IMR-90 (cell line): ENCODE data around the gene AKIRIN2. TPM values are rescaled to one million over a fixed set of nuclear protein-coding genes. Genes with fewer than 3 reads are reported as not detected.
A peak's percentile ranks its signal among the peaks of the same experiment; 100 is the strongest.
"Not testable (repeated sequence)": the region's sequence is repeated elsewhere in the genome, so short reads cannot be mapped to it uniquely, and the experiment has no call there.

Source experiments
- ATAC-seq: fragments of 200-7000 bp; cut with Tn5 transposase; 2 replicates; pipeline ENCODE4 v1.9.1; 2020; ENCODE audit warnings: low read depth, mild to moderate bottlenecking, moderate library complexity
- BruUV-seq: library from RNA; stranded (reverse); fragments of 400-500 nt; replicated peaks from 2 replicates; lab custom pipeline; 2021; lab: Mats Ljungman, UMichigan
- CTCF ChIA-PET: fragments of 300-600 bp; formaldehyde crosslinking; extraction: SDS; loops from one replicate; lab custom pipeline; 2021; ENCODE audit warnings: antibody characterized with exemption; lab: Yijun Ruan, JAX
- POLR2A ChIA-PET: fragments of 300-600 bp; sonication (Branson Sonifier 250); formaldehyde crosslinking; loops from one replicate; lab custom pipeline; 2022; ENCODE audit warnings: antibody characterized with exemption; ENCODE audit not compliant: unreplicated experiment; lab: Charles Lee
- DNase-seq: peaks from one replicate; pipeline ENCODE4 v3.0.0; 2013
- H2AFZ ChIP-seq: replicated peaks from 2 replicates; pipeline ENCODE3; 2013; ENCODE audit warnings: low read length, mild to moderate bottlenecking; ENCODE audit not compliant: poor library complexity
- H2AK5ac ChIP-seq: 2 replicates; pipeline ENCODE4 v1.6.1; 2013; ENCODE audit warnings: low read depth, low read length, inconsistent platforms
- H2AK9ac ChIP-seq: replicated peaks from 2 replicates; pipeline ENCODE3; 2013; ENCODE audit warnings: mild to moderate bottlenecking, low read depth, low read length, moderate library complexity; ENCODE audit not compliant: poor library complexity
- H2BK120ac ChIP-seq: 2 replicates; pipeline ENCODE4 v1.6.1; 2013; ENCODE audit warnings: low read depth, low read length, inconsistent platforms
- H2BK15ac ChIP-seq: 3 replicates; pipeline ENCODE4 v1.6.1; 2013; ENCODE audit warnings: low read depth, low read length, inconsistent platforms
- H2BK20ac ChIP-seq: 2 replicates; pipeline ENCODE4 v1.6.1; 2013; ENCODE audit warnings: low read depth, mild to moderate bottlenecking, inconsistent platforms, low read length, moderate library complexity
- H2BK5ac ChIP-seq: 2 replicates; pipeline ENCODE4 v1.6.1; 2013; ENCODE audit warnings: mild to moderate bottlenecking, low read depth, low read length, inconsistent platforms; ENCODE audit not compliant: poor library complexity, severe bottlenecking
- H3K14ac ChIP-seq: replicated peaks from 2 replicates; pipeline ENCODE4 v1.6.1; 2013; ENCODE audit warnings: low read depth, low read length, inconsistent platforms
- H3K18ac ChIP-seq: 2 replicates; pipeline ENCODE4 v1.6.1; 2013; ENCODE audit warnings: low read depth, low read length, control low read depth
- H3K23ac ChIP-seq: 2 replicates; pipeline ENCODE4 v1.6.1; 2013; ENCODE audit warnings: low read depth, low read length, inconsistent platforms
- H3K27ac ChIP-seq: 2 replicates; pipeline ENCODE4 v1.5.1; 2013; ENCODE audit warnings: mild to moderate bottlenecking, control low read depth, low read length; ENCODE audit not compliant: insufficient read depth
- H3K27me3 ChIP-seq: 2 replicates; pipeline ENCODE4 v1.6.1; 2013; ENCODE audit warnings: low read length; ENCODE audit not compliant: control insufficient read depth, insufficient read depth
- H3K36me3 ChIP-seq: 2 replicates; pipeline ENCODE4 v1.6.1; 2013; ENCODE audit warnings: low read length, mixed read lengths; ENCODE audit not compliant: control insufficient read depth, insufficient read depth
- H3K4ac ChIP-seq: 2 replicates; pipeline ENCODE4 v1.6.1; 2013; ENCODE audit warnings: low read depth, low read length, inconsistent platforms
- H3K4me1 ChIP-seq: 2 replicates; pipeline ENCODE4 v1.6.1; 2013; ENCODE audit warnings: low read length, mixed read lengths; ENCODE audit not compliant: control insufficient read depth, insufficient read depth
- H3K4me2 ChIP-seq: 2 replicates; pipeline ENCODE4 v1.6.1; 2013; ENCODE audit warnings: low read depth, mild to moderate bottlenecking, control low read depth, low read length, moderate library complexity
- H3K4me3 ChIP-seq: 2 replicates; pipeline ENCODE4 v1.5.1; 2013; ENCODE audit warnings: low read depth, mild to moderate bottlenecking, control low read depth, low read length, moderate library complexity; ENCODE audit not compliant: insufficient read depth
- H3K56ac ChIP-seq: 2 replicates; pipeline ENCODE4 v1.6.1; 2013; ENCODE audit warnings: low read length, inconsistent platforms; ENCODE audit not compliant: insufficient read depth; ENCODE audit errors: extremely low read depth
- H3K79me1 ChIP-seq, 2 experiments: 2 replicates each; pipeline ENCODE4 v1.6.1; 2013; ENCODE audit warnings: low read length in 2 of 2, inconsistent platforms in 1 of 2, low read depth in 1 of 2
- H3K9ac ChIP-seq: 2 replicates; pipeline ENCODE4 v1.6.1; 2013; ENCODE audit warnings: low read depth, low read length, control low read depth
- H3K9me1 ChIP-seq: 2 replicates; pipeline ENCODE4 v1.6.1; 2013; ENCODE audit warnings: low read length, inconsistent platforms; ENCODE audit not compliant: insufficient read depth
- H3K9me3 ChIP-seq: 2 replicates; pipeline ENCODE4 v1.6.1; 2013; ENCODE audit warnings: low read length; ENCODE audit not compliant: control insufficient read depth, insufficient read depth
- H4K20me1 ChIP-seq: 2 replicates; pipeline ENCODE4 v1.6.1; 2013; ENCODE audit warnings: low read length, inconsistent platforms; ENCODE audit not compliant: insufficient read depth
- H4K5ac ChIP-seq: 2 replicates; pipeline ENCODE4 v1.6.1; 2013; ENCODE audit warnings: mild to moderate bottlenecking, low read depth, low read length, control low read depth
- H4K8ac ChIP-seq, 2 experiments: 2 replicates each; pipeline ENCODE4 v1.6.1; 2013; ENCODE audit warnings: low read depth in 2 of 2, low read length in 2 of 2, control low read depth in 1 of 2, inconsistent platforms in 1 of 2
- H4K91ac ChIP-seq: 2 replicates; pipeline ENCODE4 v1.6.1; 2013; ENCODE audit warnings: low read depth, low read length, inconsistent platforms; ENCODE audit not compliant: insufficient read depth
- CEBPB ChIP-seq: IDR thresholded peaks from 2 replicates; pipeline ENCODE4 v1.6.1; 2012; ENCODE audit warnings: low read depth, low read length, improper control_type of control experiment
- CHD1 ChIP-seq: IDR thresholded peaks from 2 replicates; pipeline ENCODE4 v1.6.1; 2012; ENCODE audit warnings: low read depth, low read length, improper control_type of control experiment
- MAZ ChIP-seq: IDR thresholded peaks from 2 replicates; pipeline ENCODE4 v1.6.1; 2012; ENCODE audit warnings: low read depth, mild to moderate bottlenecking, low read length, improper control_type of control experiment, moderate library complexity, borderline replicate concordance
- MXI1 ChIP-seq: IDR thresholded peaks from 2 replicates; pipeline ENCODE4 v1.6.1; 2012; ENCODE audit warnings: low read depth, mild to moderate bottlenecking, low read length, moderate library complexity, borderline replicate concordance
- RCOR1 ChIP-seq: IDR thresholded peaks from 2 replicates; pipeline ENCODE4 v1.6.1; 2012; ENCODE audit warnings: mild to moderate bottlenecking, low read length, improper control_type of control experiment; ENCODE audit not compliant: insufficient replicate concordance
- WGBS, 2 experiments: methylation state at CpG; one replicate each; pipeline versions ENCODE4 v1.1.5 to v1.1.7; 2013; ENCODE audit warnings: missing lambda C conversion rate in 2 of 2; ENCODE audit not compliant: insufficient read length in 1 of 2; ENCODE audit errors: extremely low coverage in 2 of 2; 5-methylcytosine and 5-hydroxymethylcytosine counted together
- dilution Hi-C: fragments of 300-500 bp; cut with HindIII; formaldehyde crosslinking; loops from one replicate; pipeline ENCODE4 v1.14.3; 2018; ENCODE audit warnings: low sequenced_read_pairs; ENCODE audit not compliant: unreplicated experiment
- in situ Hi-C: fragments of 300-500 bp; cut with MboI; formaldehyde crosslinking; loops from 3 replicates; pipeline ENCODE4 v1.14.3; 2019; ENCODE audit warnings: low sequenced_read_pairs, inconsistent platforms, mixed read lengths
- intact Hi-C: fragments of 100-400 bp; cut with micrococcal nuclease; formaldehyde crosslinking; loops from 2 replicates; pipeline ENCODE4 v1.10.0; 2022
- polyA plus RNA-seq, 3 experiments: library from polyadenylated mRNA; depleted of rRNA; stranded (reverse); fragments of >200 nt; gene quantifications; 2 replicates each; pipeline ENCODE4 v1.2.3, GENCODE V29; 2012; ENCODE audit warnings: low replicate concordance in 1 of 3
- total RNA-seq: library from RNA; depleted of rRNA; stranded (reverse); fragments of >200 nt; gene quantifications from 2 replicates; pipeline ENCODE4 v1.2.3, GENCODE V29; 2012

The AKIRIN2 gene
- total and polyA plus RNA-seq, 2 of the 4 experiments (the other 2 are of a cell fraction), result 7.9 to 26.6 TPM

DNA sequence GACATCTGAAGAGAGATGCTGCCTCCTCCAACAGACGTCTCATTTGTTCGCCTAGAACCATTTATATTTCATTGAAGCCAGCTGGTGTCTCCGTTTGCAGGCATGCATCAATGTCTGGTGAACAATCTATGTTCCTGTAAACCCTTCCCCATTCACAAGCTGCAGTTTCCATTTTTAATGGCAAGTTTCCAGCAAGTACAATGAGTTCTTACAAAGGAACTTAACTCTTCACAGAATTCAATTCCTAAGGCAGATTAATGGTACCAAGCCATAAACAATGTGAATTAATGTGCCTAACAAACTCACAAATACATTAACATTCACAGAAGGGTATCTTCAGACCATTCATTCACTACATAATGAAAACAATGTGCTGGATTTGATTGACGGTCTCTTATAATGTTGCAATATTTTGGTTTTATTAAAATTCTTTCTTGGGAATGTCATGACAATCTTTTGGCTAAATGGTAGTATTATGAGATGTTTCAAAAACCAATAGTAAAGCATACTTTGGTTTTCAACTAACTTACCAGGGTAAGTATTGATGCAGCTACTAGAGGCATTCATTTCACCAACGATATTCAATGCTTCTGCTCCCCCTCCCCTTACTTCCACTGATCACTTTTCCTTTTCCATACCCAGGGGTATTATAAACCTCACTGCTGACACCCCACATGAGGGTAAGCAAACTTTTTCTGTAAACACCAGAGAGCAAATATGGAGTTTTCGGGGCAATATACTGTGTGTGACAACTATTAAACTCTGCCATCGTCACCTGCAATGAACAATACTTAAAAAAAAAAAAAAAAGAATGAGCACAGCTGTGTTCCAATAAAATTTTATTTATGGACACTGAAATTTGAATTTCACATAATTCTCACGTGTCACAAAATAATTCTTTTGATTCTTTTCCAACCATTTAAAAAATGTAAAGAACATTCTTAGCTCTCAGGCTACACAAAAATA, 4.2 kb downstream of the AKIRIN2 start:
- Histone ChIP-seq H3K18ac (peak overlapping the region; percentile 25; the same call in 1 of the 2 replicates), H3K4me3 (peak overlapping the region; percentile 59), H2BK5ac (peak overlapping the region; percentile 72), H2BK120ac (no peak overlapping the region), H4K5ac (no peak overlapping the region), H3K4ac (no peak overlapping the region), H3K14ac (peak overlapping the region; percentile 53; the same call in 1 of the 2 replicates), H3K4me1 (peaks cover 10% of the 10 kb centered on the region), H2BK20ac (no peak overlapping the region), H2AFZ (no peak overlapping the region), H3K56ac (no peak overlapping the region; the same call in 1 of the 2 replicates), H4K91ac (no peak overlapping the region), H3K9me1 (0 out of 2 replicates have a peak, but pooled peaks cover 3% of the 10 kb centered on the region), H3K36me3 (no peaks in the 10 kb centered on the region), H3K27me3 (no peaks in the 10 kb centered on the region), H2AK9ac (no peak overlapping the region), H4K20me1 (peaks cover 77% of the 10 kb centered on the region), H3K27ac (peak overlapping the region; percentile 49; the same call in 1 of the 2 replicates), H2BK15ac (no peak overlapping the region), H3K9me3 (no peaks in the 10 kb centered on the region), H3K79me1 (peaks cover 0 to 17% of the 10 kb centered on the region in 2 experiments; a peak in 2 of 4 replicates), H3K4me2 (peak overlapping the region; percentile 96), H3K9ac (no peak overlapping the region; the same call in 1 of the 2 replicates), H4K8ac (no peak overlapping the region), H2AK5ac (peak overlapping the region; percentile 4; the same call in 1 of the 2 replicates), H3K23ac (peak overlapping the region; percentile 89)
- in situ Hi-C loops, result no loop called here
- POLR2A ChIA-PET, result interaction anchor here (0.5 to 0.6 kb wide), 6 partner anchors 9 to 1175 kb away, joined by 3 to 5 read pairs (median 4); no protein-coding TSS in a partner anchor
- ATAC-seq (no peak), DNase-seq (peak; percentile 91)
- intact Hi-C loops, result loop anchor here (2.0 to 10.0 kb wide), 4 partner anchors 99 to 541 kb away; partner anchors contain the start of gene ZNF292
- BruUV-seq, result no TSS peak
- TF ChIP-seq RCOR1 (no peak), CHD1 (no peak), CEBPB (peak; percentile 50; the same call in 1 of the 2 replicates), MAZ (no peak), MXI1 (no peak)
- 0% methylated on average over 3 of the region's 8 CpGs; no CpG with 5 or more reads in 1 of the 2 experiments for WGBS, 2 experiments
- CTCF ChIA-PET, result interaction anchor here (1.0 to 1.2 kb wide), 2 partner anchors 16 to 21 kb away, joined by 4 to 5 read pairs; no protein-coding TSS in a partner anchor
- dilution Hi-C loops, result no loop called here

DNA sequence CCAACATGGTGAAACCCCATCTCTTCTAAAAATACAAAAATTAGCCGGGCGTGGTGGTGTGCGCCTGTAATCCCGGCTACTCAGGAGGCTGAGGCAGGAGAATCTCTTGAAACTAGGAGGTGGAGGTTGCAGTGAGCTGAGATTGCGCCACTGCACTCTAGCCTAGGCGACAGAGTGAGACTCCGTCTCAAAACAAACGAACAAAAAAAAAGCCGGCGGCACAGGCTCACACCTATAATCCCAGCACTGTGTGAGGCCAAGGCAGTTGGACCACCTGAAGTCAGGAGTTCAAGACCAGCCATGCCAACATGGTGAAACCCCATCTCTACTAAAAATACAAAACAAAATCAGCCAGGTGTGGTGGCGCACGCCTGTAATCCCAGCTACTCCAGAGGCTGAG, 5.2 kb downstream of the AKIRIN2 start:
- H3K9me1 ChIP-seq, BruUV-seq, H2AFZ ChIP-seq, POLR2A ChIA-PET, H3K23ac ChIP-seq, H3K9ac ChIP-seq, H2BK15ac ChIP-seq, H3K4me3 ChIP-seq, H3K27me3 ChIP-seq, H2AK9ac ChIP-seq, H4K91ac ChIP-seq, H2BK120ac ChIP-seq, H3K18ac ChIP-seq, H2BK5ac ChIP-seq, H3K9me3 ChIP-seq, ATAC-seq, H2BK20ac ChIP-seq, H3K4me2 ChIP-seq, H3K56ac ChIP-seq, H3K36me3 ChIP-seq, H3K4ac ChIP-seq, CTCF ChIA-PET, dilution Hi-C loops, in situ Hi-C loops, H4K5ac ChIP-seq, DNase-seq, H2AK5ac ChIP-seq, H4K8ac ChIP-seq, H3K14ac ChIP-seq: not testable (repeated sequence)
- Histone ChIP-seq H3K27ac (peak overlapping the region; percentile 25; the same call in 1 of the 2 replicates), H3K4me1 (peaks cover 14% of the 10 kb centered on the region), H4K20me1 (peaks cover 87% of the 10 kb centered on the region), H3K79me1 (peaks cover 0 to 22% of the 10 kb centered on the region in 2 experiments; a peak in 2 of 4 replicates)
- intact Hi-C loops, result loop anchor here (5.0 to 10.0 kb wide), 2 partner anchors 228 to 540 kb away; partner anchors contain the start of gene ZNF292
- WGBS, 2 experiments, result no CpG with 5 or more reads among the region's 12 CpGs
